Upper lobe of left lung (tissue), 6 donors: Measurements from ENCODE around the gene CPSF7. TPM values are rescaled to one million over a fixed set of nuclear protein-coding genes. Genes with fewer than 3 reads are reported as not detected.

Experiments used
- ATAC-seq, 2 donors: fragments of 200-7000 bp; cut with Tn5 transposase; one replicate each; pipeline ENCODE4 v1.9.1; 2022; ENCODE audit warnings: mild to moderate bottlenecking in 2 of 2, moderate library complexity in 2 of 2; ENCODE audit not compliant: low FRiP score in 2 of 2
- DNase-seq, 2 donors: peaks; one replicate each; pipeline ENCODE4 v3.0.0-alpha.2; 2019 to 2020
- H3K27ac ChIP-seq, 4 donors: fragments of 200-600 bp; sonication (generic); one replicate each; pipeline ENCODE4 v1.5.1; 2016 to 2019
- H3K27me3 ChIP-seq, 4 donors: fragments of 200-600 bp; sonication (generic); one replicate each; pipeline ENCODE4 v1.5.1; 2017 to 2019
- H3K36me3 ChIP-seq, 4 donors: fragments of 200-600 bp; sonication (generic); one replicate each; pipeline ENCODE4 v1.5.1; 2016 to 2019
- H3K4me1 ChIP-seq, 4 donors: fragments of 200-600 bp; sonication (generic); one replicate each; pipeline ENCODE4 v1.5.1; 2018 to 2019
- H3K4me3 ChIP-seq, 4 donors: fragments of 200-600 bp; sonication (generic); one replicate each; pipeline ENCODE4 v1.5.1; 2017 to 2019; ENCODE audit warnings: mild to moderate bottlenecking in 2 of 4, moderate library complexity in 1 of 4
- H3K9me3 ChIP-seq, 4 donors: fragments of 200-600 bp; sonication (generic); one replicate each; pipeline ENCODE4 v1.5.1; 2018 to 2019
- EP300 ChIP-seq, 4 donors: sonication (generic); formaldehyde crosslinking; IDR thresholded peaks; one replicate each; pipeline ENCODE4 v1.5.1; 2017; ENCODE audit warnings: antibody characterized with exemption in 4 of 4, control low read depth in 2 of 4
- POLR2A ChIP-seq, 4 donors: fragments of 450-650 bp; IDR thresholded peaks; one replicate each; pipeline ENCODE4 v1.5.1; 2016 to 2017; ENCODE audit warnings: antibody characterized with exemption in 4 of 4, mild to moderate bottlenecking in 2 of 4
- POLR2AphosphoS5 ChIP-seq, 2 donors: sonication (generic); formaldehyde crosslinking; IDR thresholded peaks; one replicate each; pipeline ENCODE4 v1.5.1; 2017; ENCODE audit warnings: antibody characterized with exemption in 2 of 2
- WGBS, 2 donors: methylation state at CpG; one replicate each; pipeline ENCODE4 v1.1.5; 2017 to 2018; 5-methylcytosine and 5-hydroxymethylcytosine counted together
- total RNA-seq, 6 donors: library from RNA; depleted of rRNA in 4 of 6; stranded (reverse); fragments of >200 nt in 4 of 6; gene quantifications; one replicate each; pipeline versions ENCODE4 v1.1.0 to v1.2.1, GENCODE V29; 2016 to 2021
- TF ChIP-seq, protein P1 (sequence below), 6 experiments: fragments of 450-650 bp in 4 of 6; fragments of 200-600 bp in 2 of 6; sonication (generic) in 2 of 6; IDR thresholded peaks; one replicate each; pipeline ENCODE4 v1.5.1; 2016 to 2019; ENCODE audit warnings: antibody characterized with exemption in 6 of 6
- donor health status: DM: no; HTN: no; CAD: no; lungs with moderate emphysema.
- donor health status: DM: no; HTN: yes; CAD: no; lungs with severe emphysema.

The CPSF7 gene
- total RNA-seq, 6 donors from 2014 or later: 34.5 to 81.7 (median 57.1) TPM

DNA sequence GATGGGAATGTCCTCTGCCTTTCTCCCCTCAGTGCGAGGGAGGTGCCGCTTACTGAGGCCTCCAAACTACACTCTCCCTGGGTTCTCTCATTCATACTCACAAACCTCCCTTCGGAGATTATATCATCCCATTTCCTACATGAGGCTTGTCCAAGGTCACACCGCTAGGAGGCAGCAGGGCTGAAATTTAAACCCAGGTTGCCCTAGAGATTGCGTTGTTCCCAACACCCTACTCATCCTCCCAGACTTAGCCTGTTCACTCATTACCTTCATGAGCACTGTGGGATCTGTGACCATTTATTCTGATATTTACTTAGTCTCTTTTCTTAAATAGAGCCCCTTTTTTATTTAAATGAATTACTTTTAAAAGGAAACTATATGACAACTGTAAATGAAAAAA is 31.2 kb upstream of the CPSF7 start:
- H3K9me3 ChIP-seq: no peaks in the 10 kb centered on the region
- H3K4me1 ChIP-seq: no peaks in the 10 kb centered on the region
- H3K27me3 ChIP-seq: no peaks in the 10 kb centered on the region
- TF ChIP-seq, protein P1, sequence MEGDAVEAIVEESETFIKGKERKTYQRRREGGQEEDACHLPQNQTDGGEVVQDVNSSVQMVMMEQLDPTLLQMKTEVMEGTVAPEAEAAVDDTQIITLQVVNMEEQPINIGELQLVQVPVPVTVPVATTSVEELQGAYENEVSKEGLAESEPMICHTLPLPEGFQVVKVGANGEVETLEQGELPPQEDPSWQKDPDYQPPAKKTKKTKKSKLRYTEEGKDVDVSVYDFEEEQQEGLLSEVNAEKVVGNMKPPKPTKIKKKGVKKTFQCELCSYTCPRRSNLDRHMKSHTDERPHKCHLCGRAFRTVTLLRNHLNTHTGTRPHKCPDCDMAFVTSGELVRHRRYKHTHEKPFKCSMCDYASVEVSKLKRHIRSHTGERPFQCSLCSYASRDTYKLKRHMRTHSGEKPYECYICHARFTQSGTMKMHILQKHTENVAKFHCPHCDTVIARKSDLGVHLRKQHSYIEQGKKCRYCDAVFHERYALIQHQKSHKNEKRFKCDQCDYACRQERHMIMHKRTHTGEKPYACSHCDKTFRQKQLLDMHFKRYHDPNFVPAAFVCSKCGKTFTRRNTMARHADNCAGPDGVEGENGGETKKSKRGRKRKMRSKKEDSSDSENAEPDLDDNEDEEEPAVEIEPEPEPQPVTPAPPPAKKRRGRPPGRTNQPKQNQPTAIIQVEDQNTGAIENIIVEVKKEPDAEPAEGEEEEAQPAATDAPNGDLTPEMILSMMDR (IDR thresholded peaks at IDR 0.05): no peak
- TF ChIP-seq POLR2AphosphoS5 (IDR thresholded peaks at IDR 0.05) (no peak), POLR2A (IDR thresholded peaks at IDR 0.05) (no peak), EP300 (IDR thresholded peaks at IDR 0.05) (no peak)
- WGBS, 2 donors: 88 to 93% methylated on average over 5 of the region's 5 CpGs
- no peak overlapping the region for H3K27ac ChIP-seq
- H3K4me3 ChIP-seq: no peak overlapping the region
- DNase-seq (no peak), ATAC-seq (peak in 1 of 2 donors; percentile 44)
- H3K36me3 ChIP-seq: peaks cover 0 to 9% (median 3%) of the 10 kb centered on the region in 4 donors

DNA sequence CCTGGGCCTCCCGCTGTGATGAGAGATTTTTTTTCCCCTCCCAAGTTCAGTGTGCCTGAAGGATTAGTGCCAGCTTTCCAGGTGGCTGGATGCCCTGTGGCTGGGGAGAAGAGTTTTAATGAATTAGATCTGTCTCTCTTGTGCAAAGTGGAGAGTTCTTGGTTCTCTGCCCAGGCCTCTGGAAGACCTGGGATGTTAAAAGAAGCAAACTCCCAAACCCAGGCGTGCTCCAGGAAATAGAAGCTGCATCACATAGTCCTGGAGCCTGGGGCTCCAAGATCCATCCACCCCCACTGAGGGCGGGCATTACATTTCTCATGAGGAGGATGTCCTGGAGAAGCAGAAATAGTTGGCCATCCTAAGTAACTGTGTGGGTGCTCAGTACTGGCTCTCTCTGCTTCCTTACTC is 30.7 kb upstream of the CPSF7 start:
- Histone ChIP-seq H3K4me3 (no peak overlapping the region), H3K27ac (no peak overlapping the region), H3K36me3 (peaks cover 0 to 13% (median 5%) of the 10 kb centered on the region in 4 donors), H3K27me3 (no peaks in the 10 kb centered on the region), H3K4me1 (no peaks in the 10 kb centered on the region), H3K9me3 (no peaks in the 10 kb centered on the region)
- 81 to 91% methylated on average over 3 of the region's 3 CpGs for WGBS, 2 donors
- ATAC-seq (peak in 1 of 2 donors; percentile 46), DNase-seq (no peak)
- TF ChIP-seq, protein P1 (IDR thresholded peaks at IDR 0.05): no peak
- TF ChIP-seq EP300 (IDR thresholded peaks at IDR 0.05) (no peak), POLR2A (IDR thresholded peaks at IDR 0.05) (no peak), POLR2AphosphoS5 (IDR thresholded peaks at IDR 0.05) (no peak)

DNA sequence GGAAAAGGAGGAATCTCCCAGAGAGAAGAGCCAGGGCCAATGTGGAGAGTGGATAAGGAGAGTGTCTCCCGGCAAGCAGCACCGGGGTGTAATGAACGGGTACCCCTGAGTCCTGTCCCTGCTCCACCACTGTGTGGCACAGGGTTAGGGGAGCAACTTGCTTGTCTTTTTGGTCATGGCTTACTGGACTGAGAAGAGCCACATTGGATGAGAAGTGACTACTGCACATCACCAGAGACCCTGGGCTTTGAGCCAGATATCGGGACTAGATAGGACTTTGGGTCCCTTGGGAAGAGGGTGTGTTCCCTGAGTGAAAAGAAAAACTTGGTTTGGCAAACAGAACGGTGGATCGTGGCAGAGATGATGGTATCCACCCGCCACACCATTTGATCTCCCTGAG is 24.7 kb upstream of the CPSF7 start:
- Histone ChIP-seq H3K9me3 (no peaks in the 10 kb centered on the region), H3K27ac (no peak overlapping the region), H3K36me3 (peaks cover 0 to 32% (median 15%) of the 10 kb centered on the region in 4 donors), H3K27me3 (no peaks in the 10 kb centered on the region), H3K4me3 (no peak overlapping the region), H3K4me1 (no peaks in the 10 kb centered on the region)
- TF ChIP-seq, protein P1 (IDR thresholded peaks at IDR 0.05): no peak
- TF ChIP-seq POLR2AphosphoS5 (IDR thresholded peaks at IDR 0.05) (no peak), POLR2A (IDR thresholded peaks at IDR 0.05) (no peak), EP300 (IDR thresholded peaks at IDR 0.05) (no peak)
- WGBS, 2 donors: 93 to 95% methylated on average over 7 of the region's 7 CpGs
- no peak for DNase-seq
- ATAC-seq: no peak

DNA sequence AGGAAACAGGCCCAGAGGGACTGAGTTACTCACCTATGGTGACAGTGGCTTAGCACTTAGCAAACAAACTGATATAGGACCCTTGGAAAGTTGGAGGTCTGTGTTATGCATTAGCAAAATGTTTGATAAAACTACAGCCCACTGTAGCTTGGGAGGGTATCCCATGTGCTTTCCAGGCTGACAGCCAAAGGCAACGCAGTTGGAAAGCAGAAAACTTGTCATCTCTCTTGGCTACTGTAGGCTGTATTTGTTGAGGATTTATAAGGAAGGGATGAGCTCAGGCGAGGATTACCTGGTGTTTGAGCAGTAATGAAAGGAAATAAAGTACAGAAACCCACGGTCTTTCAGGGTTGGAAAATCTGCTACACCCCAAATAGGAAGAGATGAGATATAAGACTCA is 23.9 kb upstream of the CPSF7 start:
- no peak for DNase-seq

More for the DNA sequence above, 23.9 kb upstream of the CPSF7 start:
- TF ChIP-seq, protein P1 (IDR thresholded peaks at IDR 0.05): no peak
- TF ChIP-seq POLR2AphosphoS5 (IDR thresholded peaks at IDR 0.05): no peak
- no peak for TF ChIP-seq EP300 (IDR thresholded peaks at IDR 0.05)
- no peak for TF ChIP-seq POLR2A (IDR thresholded peaks at IDR 0.05)
- Histone ChIP-seq H3K36me3 (peaks cover under 1 to 37% (median 20%) of the 10 kb centered on the region in 4 donors), H3K27ac (no peak overlapping the region), H3K9me3 (no peaks in the 10 kb centered on the region), H3K4me3 (no peak overlapping the region), H3K27me3 (no peaks in the 10 kb centered on the region), H3K4me1 (no peaks in the 10 kb centered on the region)
- 87 to 88% methylated on average over 3 of the region's 3 CpGs for WGBS, 2 donors
- no peak for ATAC-seq
